ENCODE measurements around the gene CNN1.
A peak's percentile ranks its signal among the peaks of the same experiment; 100 is the strongest.

Gene CNN1

GRCh38 chr19:11495885-11496284 lies 42.8 kb upstream of the CNN1 start:
- no peaks in the 10 kb centered on the region for H3K4me1 ChIP-seq (ENCODE audit: low read depth, poor library complexity, severe bottlenecking)
- no peak for TF ChIP-seq CTCF (conservative IDR thresholded peaks at IDR 0.05; ENCODE audit: low read depth, low read length)
- H2AFZ ChIP-seq (ENCODE audit: low read depth) = no peak overlapping the region
- no peak overlapping the region for H3K4me3 ChIP-seq (IDR thresholded peaks at IDR 0.05; ENCODE audit: insufficient read depth, low read depth, low read length)
- no peak overlapping the region for H3K27ac ChIP-seq
- no peak overlapping the region for H3K9ac ChIP-seq
- H3K79me2 ChIP-seq (ENCODE audit: insufficient read depth, low read depth) = no peaks in the 10 kb centered on the region
- no peaks in the 10 kb centered on the region for H4K20me1 ChIP-seq (ENCODE audit: insufficient read depth)
- no peak overlapping the region for H3K4me2 ChIP-seq
- no peaks in the 10 kb centered on the region for H3K27me3 ChIP-seq (ENCODE audit: insufficient read depth, low read depth)
- no peaks in the 10 kb centered on the region for H3K36me3 ChIP-seq (ENCODE audit: insufficient read depth)

- Histone ChIP-seq H3K4me3 (IDR thresholded peaks at IDR 0.05; ENCODE audit: insufficient read depth, low read depth, low read length) (no peak overlapping the region), H4K20me1 (ENCODE audit: insufficient read depth) (no peaks in the 10 kb centered on the region), H2AFZ (ENCODE audit: low read depth) (no peak overlapping the region), H3K4me2 (no peak overlapping the region), H3K36me3 (ENCODE audit: insufficient read depth) (no peaks in the 10 kb centered on the region), H3K4me1 (ENCODE audit: low read depth, poor library complexity, severe bottlenecking) (no peaks in the 10 kb centered on the region), H3K27me3 (ENCODE audit: insufficient read depth, low read depth) (no peaks in the 10 kb centered on the region), H3K9ac (no peak overlapping the region), H3K27ac (no peak overlapping the region), H3K79me2 (ENCODE audit: insufficient read depth, low read depth) (no peaks in the 10 kb centered on the region)
- TF ChIP-seq CTCF (conservative IDR thresholded peaks at IDR 0.05; ENCODE audit: low read depth, low read length) = peak; percentile 52
These were observed 42.1 kb upstream of the CNN1 start for GRCh38 chr19:11496391-11497163.

- no peak overlapping the region for H3K4me2 ChIP-seq
- no peaks in the 10 kb centered on the region for H4K20me1 ChIP-seq (ENCODE audit: insufficient read depth)
- H3K79me2 ChIP-seq (ENCODE audit: insufficient read depth, low read depth) = no peaks in the 10 kb centered on the region
- no peak for TF ChIP-seq CTCF (conservative IDR thresholded peaks at IDR 0.05; ENCODE audit: low read depth, low read length)
- no peak overlapping the region for H3K27ac ChIP-seq
- H3K4me1 ChIP-seq (ENCODE audit: low read depth, poor library complexity, severe bottlenecking) = no peaks in the 10 kb centered on the region
- H3K36me3 ChIP-seq (ENCODE audit: insufficient read depth) = no peaks in the 10 kb centered on the region
- H3K27me3 ChIP-seq (ENCODE audit: insufficient read depth, low read depth) = no peaks in the 10 kb centered on the region
- H2AFZ ChIP-seq (ENCODE audit: low read depth) = no peak overlapping the region
- no peak overlapping the region for H3K4me3 ChIP-seq (IDR thresholded peaks at IDR 0.05; ENCODE audit: insufficient read depth, low read depth, low read length)
- H3K9ac ChIP-seq = no peak overlapping the region
These were observed 39.4 kb upstream of the CNN1 start for GRCh38 chr19:11499220-11499726.

GRCh38 chr19:11499890-11500420 lies 38.7 kb upstream of the CNN1 start:
- H3K79me2 ChIP-seq (ENCODE audit: insufficient read depth, low read depth) = no peaks in the 10 kb centered on the region
- peaks cover 6% of the 10 kb centered on the region for H3K4me1 ChIP-seq (ENCODE audit: low read depth, poor library complexity, severe bottlenecking)
- no peaks in the 10 kb centered on the region for H4K20me1 ChIP-seq (ENCODE audit: insufficient read depth)
- no peak for TF ChIP-seq CTCF (conservative IDR thresholded peaks at IDR 0.05; ENCODE audit: low read depth, low read length)
- no peak overlapping the region for H3K27ac ChIP-seq
- no peak overlapping the region for H3K4me3 ChIP-seq (IDR thresholded peaks at IDR 0.05; ENCODE audit: insufficient read depth, low read depth, low read length)
- H3K4me2 ChIP-seq = no peak overlapping the region
- no peak overlapping the region for H3K9ac ChIP-seq
- no peak overlapping the region for H2AFZ ChIP-seq (ENCODE audit: low read depth)
- no peaks in the 10 kb centered on the region for H3K27me3 ChIP-seq (ENCODE audit: insufficient read depth, low read depth)
- no peaks in the 10 kb centered on the region for H3K36me3 ChIP-seq (ENCODE audit: insufficient read depth)
